ENCODE measurements around the gene ZNRF2. TPM values are rescaled to one million over a fixed set of nuclear protein-coding genes. Genes with fewer than 3 reads are reported as not detected.

ZNRF2 gene
- polyA plus RNA-seq, 1 donor (not counting 4 experiments of a cell fraction or from before 2014, with no cell fraction given): 7.0 TPM

GRCh38 chr7:30322271-30323005 is 38.0 kb downstream of the ZNRF2 start:
- Histone ChIP-seq H3K27ac (ENCODE audit: control insufficient read depth, insufficient read depth, low read length) (peak overlapping the region; percentile 75), H3K9me1 (ENCODE audit: control insufficient read depth, extremely low read depth, insufficient read depth, low read length) (no peaks in the 10 kb centered on the region), H3K36me3 (ENCODE audit: control insufficient read depth in 2 of 2, extremely low read depth in 1 of 2, insufficient read depth in 2 of 2, low read length in 2 of 2) (no peaks in the 10 kb centered on the region), H3K4me3 (ENCODE audit: control insufficient read depth in 2 of 3, extremely low read depth in 1 of 3, insufficient read depth in 2 of 3, low read depth in 1 of 3, low read length in 3 of 3) (peak overlapping the region in 2 of 3 experiments; percentile 20 to 39), H2AFZ (ENCODE audit: control insufficient read depth, low read length) (no peak overlapping the region), H3K27me3 (ENCODE audit: control insufficient read depth, extremely low read depth, insufficient read depth, low read length) (no peaks in the 10 kb centered on the region), H3K4me2 (ENCODE audit: control insufficient read depth, extremely low read depth, insufficient read depth, low read depth, low read length) (peak overlapping the region; percentile 80), H4K20me1 (ENCODE audit: control insufficient read depth, extremely low read depth, insufficient read depth, low read length) (no peaks in the 10 kb centered on the region), H3K79me2 (ENCODE audit: control insufficient read depth, insufficient read depth, low read length) (peaks cover 47% of the 10 kb centered on the region), H3K4me1 (ENCODE audit: control insufficient read depth, extremely low read depth, insufficient read depth, low read length) (peaks cover 45% of the 10 kb centered on the region), H3K9me3 (ENCODE audit: control insufficient read depth, low read depth, low read length) (no peaks in the 10 kb centered on the region), H3K9ac (ENCODE audit: control insufficient read depth, extremely low read depth, insufficient read depth, low read length) (peak overlapping the region; percentile 68)
- dilution Hi-C loops (cut with MboI; ENCODE audit: extremely low pct_ligation_motif_present, low sequenced_read_pairs): no loop called here
- no peak for DNase-seq (ENCODE audit: low read depth, low spot score)
- peak; percentile 83 for FAIRE-seq
- TF ChIP-seq EZH2 (IDR thresholded peaks at IDR 0.05; ENCODE audit: low read length): no peak
- TF ChIP-seq CTCF (optimal IDR thresholded peaks at IDR 0.05 in 1 of 3, IDR thresholded peaks at IDR 0.05 in 1 of 3, conservative IDR thresholded peaks at IDR 0.05 in 1 of 3; ENCODE audit: extremely low read depth in 1 of 3, insufficient read depth in 2 of 3, low read length in 3 of 3): no peak

GRCh38 chr7:30323006-30323355 is 38.6 kb downstream of the ZNRF2 start:
- H3K4me3 ChIP-seq (ENCODE audit: control insufficient read depth in 2 of 3, extremely low read depth in 1 of 3, insufficient read depth in 2 of 3, low read depth in 1 of 3, low read length in 3 of 3): peak overlapping the region in 1 of 3 experiments; percentile 39
- H3K9me3 ChIP-seq (ENCODE audit: control insufficient read depth, low read depth, low read length): no peaks in the 10 kb centered on the region
- H3K9ac ChIP-seq (ENCODE audit: control insufficient read depth, extremely low read depth, insufficient read depth, low read length): peak overlapping the region; percentile 68
- DNase-seq (ENCODE audit: low read depth, low spot score) (no peak), FAIRE-seq (peak; percentile 49)
- H3K27me3 ChIP-seq (ENCODE audit: control insufficient read depth, extremely low read depth, insufficient read depth, low read length): no peaks in the 10 kb centered on the region
- peak overlapping the region; percentile 75 for H3K27ac ChIP-seq (ENCODE audit: control insufficient read depth, insufficient read depth, low read length)
- peak overlapping the region; percentile 80 for H3K4me2 ChIP-seq (ENCODE audit: control insufficient read depth, extremely low read depth, insufficient read depth, low read depth, low read length)
- no peaks in the 10 kb centered on the region for H4K20me1 ChIP-seq (ENCODE audit: control insufficient read depth, extremely low read depth, insufficient read depth, low read length)
- TF ChIP-seq EZH2 (IDR thresholded peaks at IDR 0.05; ENCODE audit: low read length): no peak
- TF ChIP-seq CTCF (optimal IDR thresholded peaks at IDR 0.05 in 1 of 3, IDR thresholded peaks at IDR 0.05 in 1 of 3, conservative IDR thresholded peaks at IDR 0.05 in 1 of 3; ENCODE audit: extremely low read depth in 1 of 3, insufficient read depth in 2 of 3, low read length in 3 of 3): no peak
- dilution Hi-C loops (cut with MboI; ENCODE audit: extremely low pct_ligation_motif_present, low sequenced_read_pairs): no loop called here
- peaks cover 45% of the 10 kb centered on the region for H3K4me1 ChIP-seq (ENCODE audit: control insufficient read depth, extremely low read depth, insufficient read depth, low read length)
- H2AFZ ChIP-seq (ENCODE audit: control insufficient read depth, low read length): no peak overlapping the region
- peaks cover 44% of the 10 kb centered on the region for H3K79me2 ChIP-seq (ENCODE audit: control insufficient read depth, insufficient read depth, low read length)
- no peaks in the 10 kb centered on the region for H3K9me1 ChIP-seq (ENCODE audit: control insufficient read depth, extremely low read depth, insufficient read depth, low read length)
- H3K36me3 ChIP-seq (ENCODE audit: control insufficient read depth in 2 of 2, extremely low read depth in 1 of 2, insufficient read depth in 2 of 2, low read length in 2 of 2): no peaks in the 10 kb centered on the region
